Mesodermal cell (in vitro differentiated cells): ENCODE results near the gene DDX39B.
A peak's percentile ranks its signal among the peaks of the same experiment; 100 is the strongest.
"Not testable (repeated sequence)": the region's sequence is repeated elsewhere in the genome, so short reads cannot be mapped to it uniquely, and the experiment has no call there.

Experiments used
- H3K27ac ChIP-seq: 2 replicates; pipeline ENCODE4 v1.7.0; 2013; ENCODE audit warnings: mild to moderate bottlenecking, low read depth, low read length, moderate library complexity; ENCODE audit not compliant: severe bottlenecking
- H3K36me3 ChIP-seq: 2 replicates; pipeline ENCODE4 v1.7.1; 2013; ENCODE audit warnings: mild to moderate bottlenecking, low read length, moderate library complexity; ENCODE audit not compliant: control insufficient read depth, insufficient read depth
- H3K4me1 ChIP-seq: one replicate; pipeline ENCODE4 v1.7.1; 2013; ENCODE audit warnings: mild to moderate bottlenecking, low read length; ENCODE audit not compliant: insufficient read depth, control insufficient read depth, poor library complexity, severe bottlenecking
- H3K4me3 ChIP-seq: 2 replicates; pipeline ENCODE4 v1.7.0; 2013; ENCODE audit warnings: low read length, control low read depth, mild to moderate bottlenecking; ENCODE audit not compliant: insufficient read depth, poor library complexity, severe bottlenecking; ENCODE audit errors: extremely low read depth
- H3K9me3 ChIP-seq: 2 replicates; pipeline ENCODE4 v1.7.1; 2013; ENCODE audit warnings: mild to moderate bottlenecking, low read length, moderate library complexity; ENCODE audit not compliant: control insufficient read depth
- WGBS, 2 experiments: methylation state at CpG; one replicate each; pipeline ENCODE4 v1.1.5; 2013; ENCODE audit warnings: missing lambda C conversion rate in 2 of 2; ENCODE audit not compliant: insufficient coverage in 2 of 2; 5-methylcytosine and 5-hydroxymethylcytosine counted together

Gene DDX39B

GRCh38 chr6:31493875-31494694 is 47.7 kb downstream of the DDX39B start:
- H3K4me3 ChIP-seq = peak overlapping the region; percentile 65
- H3K9me3 ChIP-seq = no peaks in the 10 kb centered on the region
- no peaks in the 10 kb centered on the region for H3K36me3 ChIP-seq
- 0 to 1% methylated on average over 47 to 52 of the region's 58 CpGs for WGBS, 2 experiments
- H3K27ac ChIP-seq = no peak overlapping the region
- H3K4me1 ChIP-seq = peaks cover 7% of the 10 kb centered on the region

GRCh38 chr6:31493550-31493874 is 48.3 kb downstream of the DDX39B start:
- H3K27ac ChIP-seq, H3K36me3 ChIP-seq, H3K9me3 ChIP-seq, H3K4me1 ChIP-seq: not testable (repeated sequence)
- peak overlapping the region; percentile 65 for H3K4me3 ChIP-seq
- WGBS, 2 experiments = 0% methylated on average over 1 to 2 of the region's 2 CpGs

GRCh38 chr6:31490115-31490873 is 51.5 kb downstream of the DDX39B start:
- Histone ChIP-seq H3K27ac (no peak overlapping the region), H3K36me3 (no peaks in the 10 kb centered on the region), H3K9me3 (no peaks in the 10 kb centered on the region), H3K4me1 (peaks cover 6% of the 10 kb centered on the region), H3K4me3 (no peak overlapping the region)
- 67 to 91% methylated on average over 6 to 12 of the region's 16 CpGs for WGBS, 2 experiments

- no peak overlapping the region for H3K4me3 ChIP-seq
- 75 to 100% methylated on average over 1 of the region's 4 CpGs for WGBS, 2 experiments
- H3K27ac ChIP-seq = no peak overlapping the region
- H3K4me1 ChIP-seq = peaks cover 3% of the 10 kb centered on the region
- H3K9me3 ChIP-seq = no peaks in the 10 kb centered on the region
- no peaks in the 10 kb centered on the region for H3K36me3 ChIP-seq
These were observed 52.7 kb downstream of the DDX39B start for GRCh38 chr6:31489086-31489485.

GRCh38 chr6:31487674-31488073 is 54.1 kb downstream of the DDX39B start:
- H3K27ac ChIP-seq, H3K4me3 ChIP-seq, H3K36me3 ChIP-seq, H3K9me3 ChIP-seq, H3K4me1 ChIP-seq: not testable (repeated sequence)
- WGBS, 2 experiments = 100% methylated on average over 2 of the region's 6 CpGs

- no CpG with 5 or more reads among the region's 9 CpGs for WGBS, 2 experiments
- H3K27ac ChIP-seq, H3K36me3 ChIP-seq, H3K9me3 ChIP-seq, H3K4me1 ChIP-seq, H3K4me3 ChIP-seq: not testable (repeated sequence)
These were observed 55.6 kb downstream of the DDX39B start for GRCh38 chr6:31486065-31486837.

GRCh38 chr6:31485055-31485454 is 56.7 kb downstream of the DDX39B start:
- no peak overlapping the region for H3K27ac ChIP-seq
- 90 to 100% methylated on average over 1 of the region's 1 CpG for WGBS, 2 experiments

GRCh38 chr6:31483392-31483791 is 58.4 kb downstream of the DDX39B start:
- H3K4me1 ChIP-seq = peaks cover 3% of the 10 kb centered on the region
- no peaks in the 10 kb centered on the region for H3K36me3 ChIP-seq
- H3K27ac ChIP-seq = no peak overlapping the region
- WGBS, 2 experiments = 71 to 86% methylated on average over 1 of the region's 2 CpGs
- H3K9me3 ChIP-seq = no peaks in the 10 kb centered on the region
- no peak overlapping the region for H3K4me3 ChIP-seq

More at GRCh38 chr6:31485055-31485454, 56.7 kb downstream of the DDX39B start:
- no peaks in the 10 kb centered on the region for H3K9me3 ChIP-seq
- H3K4me3 ChIP-seq = no peak overlapping the region
- H3K36me3 ChIP-seq = no peaks in the 10 kb centered on the region
- H3K4me1 ChIP-seq = peaks cover 3% of the 10 kb centered on the region

- 83 to 86% methylated on average over 8 to 11 of the region's 11 CpGs for WGBS, 2 experiments
- Histone ChIP-seq H3K4me1 (peaks cover 3% of the 10 kb centered on the region), H3K9me3 (no peaks in the 10 kb centered on the region)
These were observed 61.2 kb downstream of the DDX39B start for GRCh38 chr6:31480574-31480973.

More at GRCh38 chr6:31480574-31480973, 61.2 kb downstream of the DDX39B start:
- no peak overlapping the region for H3K4me3 ChIP-seq
- no peak overlapping the region for H3K27ac ChIP-seq
- no peaks in the 10 kb centered on the region for H3K36me3 ChIP-seq
